Neural progenitor cell (in vitro differentiated cells): Measurements from ENCODE around the gene TXLNB.

Experiments
- EZH2 ChIP-seq: fragments of 200-600 bp; sonication (generic); IDR thresholded peaks from 2 replicates; pipeline ENCODE4 v1.6.1; 2017; ENCODE audit warnings: antibody characterized with exemption, mild to moderate bottlenecking, moderate library complexity
- EZH2phosphoT487 ChIP-seq: fragments of 200-600 bp; sonication (generic); IDR thresholded peaks from 2 replicates; pipeline ENCODE4 v1.6.1; 2017; ENCODE audit warnings: antibody characterized with exemption
- TF ChIP-seq, protein P1 (sequence below): fragments of 200-600 bp; sonication (generic); IDR thresholded peaks from 2 replicates; pipeline ENCODE4 v1.5.1; 2017; ENCODE audit warnings: antibody characterized with exemption, mild to moderate bottlenecking

DNA sequence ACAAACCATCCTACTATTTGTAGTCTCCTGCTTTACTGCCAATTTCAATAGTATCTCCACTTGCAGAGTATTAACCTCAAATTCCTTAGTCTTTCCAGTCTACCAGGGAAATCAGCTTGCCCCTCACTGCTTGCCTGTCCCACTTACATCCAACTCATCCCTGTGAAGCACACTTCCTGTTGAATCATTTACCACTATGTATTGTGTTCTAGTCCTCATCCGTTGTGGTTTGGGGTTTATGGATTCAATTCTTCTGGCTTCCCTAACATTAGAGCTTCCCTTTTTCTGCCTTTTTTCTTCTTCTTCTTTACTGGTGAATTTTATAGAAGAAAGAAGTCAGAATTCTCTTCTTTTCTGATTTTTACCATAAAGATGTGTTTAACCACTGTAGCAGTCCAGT is 5.1 kb upstream of the TXLNB start:
- TF ChIP-seq EZH2 (no peak), EZH2phosphoT487 (no peak)
- TF ChIP-seq, protein P1, sequence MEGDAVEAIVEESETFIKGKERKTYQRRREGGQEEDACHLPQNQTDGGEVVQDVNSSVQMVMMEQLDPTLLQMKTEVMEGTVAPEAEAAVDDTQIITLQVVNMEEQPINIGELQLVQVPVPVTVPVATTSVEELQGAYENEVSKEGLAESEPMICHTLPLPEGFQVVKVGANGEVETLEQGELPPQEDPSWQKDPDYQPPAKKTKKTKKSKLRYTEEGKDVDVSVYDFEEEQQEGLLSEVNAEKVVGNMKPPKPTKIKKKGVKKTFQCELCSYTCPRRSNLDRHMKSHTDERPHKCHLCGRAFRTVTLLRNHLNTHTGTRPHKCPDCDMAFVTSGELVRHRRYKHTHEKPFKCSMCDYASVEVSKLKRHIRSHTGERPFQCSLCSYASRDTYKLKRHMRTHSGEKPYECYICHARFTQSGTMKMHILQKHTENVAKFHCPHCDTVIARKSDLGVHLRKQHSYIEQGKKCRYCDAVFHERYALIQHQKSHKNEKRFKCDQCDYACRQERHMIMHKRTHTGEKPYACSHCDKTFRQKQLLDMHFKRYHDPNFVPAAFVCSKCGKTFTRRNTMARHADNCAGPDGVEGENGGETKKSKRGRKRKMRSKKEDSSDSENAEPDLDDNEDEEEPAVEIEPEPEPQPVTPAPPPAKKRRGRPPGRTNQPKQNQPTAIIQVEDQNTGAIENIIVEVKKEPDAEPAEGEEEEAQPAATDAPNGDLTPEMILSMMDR = no peak
